ACC112 (cell line): ENCODE data around the gene C5orf15.

ENCODE experiments used
- H2AFZ ChIP-seq: fragments of 200-600 bp; sonication (generic); one replicate; pipeline ENCODE4 v1.6.0; 2017; ENCODE audit warnings: antibody characterized with exemption, low read length; ENCODE audit not compliant: unreplicated experiment
- H3K27ac ChIP-seq: fragments of 200-600 bp; sonication (generic); 2 replicates; pipeline ENCODE4 v1.5.1; 2014; ENCODE audit warnings: low read depth, mild to moderate bottlenecking, antibody characterized with exemption, low read length, moderate library complexity
- H3K27me3 ChIP-seq: fragments of 200-600 bp; sonication (generic); 2 replicates; pipeline ENCODE4 v1.6.1; 2014; ENCODE audit warnings: mild to moderate bottlenecking, antibody characterized with exemption, low read length, moderate library complexity, mixed read lengths; ENCODE audit not compliant: insufficient read depth
- H3K36me3 ChIP-seq: fragments of 200-600 bp; sonication (generic); 2 replicates; pipeline ENCODE4 v1.6.1; 2016; ENCODE audit warnings: mild to moderate bottlenecking, antibody characterized with exemption, low read length, moderate library complexity, mixed read lengths; ENCODE audit not compliant: insufficient read depth
- H3K4me1 ChIP-seq: fragments of 200-600 bp; sonication (generic); one replicate; pipeline ENCODE4 v1.6.1; 2016; ENCODE audit warnings: low read length, mixed read lengths; ENCODE audit not compliant: insufficient read depth, unreplicated experiment, control insufficient read depth
- H3K4me3 ChIP-seq: fragments of 200-600 bp; sonication (generic); 2 replicates; pipeline ENCODE4 v1.5.1; 2014; ENCODE audit warnings: mild to moderate bottlenecking, low read depth, low read length
- H3K79me2 ChIP-seq: fragments of 200-600 bp; sonication (generic); one replicate; pipeline ENCODE4 v1.6.0; 2016; ENCODE audit warnings: low read length; ENCODE audit not compliant: control insufficient read depth, unreplicated experiment, insufficient read depth

Gene C5orf15

GRCh38 chr5:134001938-134002731, 33.7 kb upstream of the C5orf15 start:
- Histone ChIP-seq H3K4me1 (peaks cover 38% of the 10 kb centered on the region), H3K79me2 (peaks cover 80% of the 10 kb centered on the region), H3K27ac (no peak overlapping the region), H3K4me3 (peak overlapping the region; percentile 97), H2AFZ (no peak overlapping the region), H3K36me3 (peaks cover 5% of the 10 kb centered on the region; the same call in 1 of the 2 replicates), H3K27me3 (no peaks in the 10 kb centered on the region)

DNA sequence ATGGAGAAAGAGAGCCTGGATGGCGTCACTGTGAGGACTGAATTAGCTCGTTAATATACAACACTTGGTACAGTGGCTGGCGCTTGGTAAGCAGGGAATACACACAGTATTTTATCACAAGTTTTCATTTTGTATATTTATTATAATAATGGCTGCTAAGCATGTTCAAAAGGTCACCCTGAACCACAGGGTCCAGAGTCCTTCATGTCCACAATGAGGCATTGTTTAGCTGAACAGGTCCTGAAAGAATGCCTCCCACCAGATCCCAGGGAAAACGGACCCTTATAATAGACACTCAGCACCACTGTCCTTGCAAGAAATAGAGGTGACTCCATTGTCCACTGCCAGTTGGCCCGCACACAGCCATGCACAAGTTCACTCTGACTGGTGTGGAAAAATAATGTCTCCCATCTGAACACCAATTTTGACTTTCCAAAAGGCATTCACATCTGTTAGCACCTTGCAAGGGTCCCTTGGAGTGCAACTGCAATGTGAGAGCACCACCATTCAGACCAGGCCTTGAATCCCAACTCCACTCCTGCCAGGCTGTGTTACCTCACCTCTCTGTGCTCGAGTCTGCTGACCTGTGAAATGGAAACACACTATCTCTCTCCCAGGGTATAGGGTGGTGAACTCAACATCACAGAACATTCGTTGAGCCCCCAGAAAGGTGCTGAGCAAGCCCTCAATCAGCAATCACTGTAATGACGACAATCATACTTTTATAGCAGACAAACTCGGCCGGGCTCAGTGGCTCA, 32.5 kb upstream of the C5orf15 start:
- H2AFZ ChIP-seq: no peak overlapping the region
- H3K4me1 ChIP-seq: peaks cover 47% of the 10 kb centered on the region
- peaks cover 88% of the 10 kb centered on the region for H3K79me2 ChIP-seq
- no peak overlapping the region for H3K27ac ChIP-seq
- no peak overlapping the region for H3K4me3 ChIP-seq
- peaks cover 5% of the 10 kb centered on the region; the same call in 1 of the 2 replicates for H3K36me3 ChIP-seq
- no peaks in the 10 kb centered on the region for H3K27me3 ChIP-seq

- Histone ChIP-seq H3K79me2 (peaks cover 91% of the 10 kb centered on the region), H2AFZ (no peak overlapping the region), H3K27ac (no peak overlapping the region), H3K27me3 (no peaks in the 10 kb centered on the region), H3K4me3 (no peak overlapping the region), H3K4me1 (peaks cover 51% of the 10 kb centered on the region), H3K36me3 (peaks cover 5% of the 10 kb centered on the region; the same call in 1 of the 2 replicates)
These were observed 31.7 kb upstream of the C5orf15 start for GRCh38 chr5:134000091-134000511.

DNA sequence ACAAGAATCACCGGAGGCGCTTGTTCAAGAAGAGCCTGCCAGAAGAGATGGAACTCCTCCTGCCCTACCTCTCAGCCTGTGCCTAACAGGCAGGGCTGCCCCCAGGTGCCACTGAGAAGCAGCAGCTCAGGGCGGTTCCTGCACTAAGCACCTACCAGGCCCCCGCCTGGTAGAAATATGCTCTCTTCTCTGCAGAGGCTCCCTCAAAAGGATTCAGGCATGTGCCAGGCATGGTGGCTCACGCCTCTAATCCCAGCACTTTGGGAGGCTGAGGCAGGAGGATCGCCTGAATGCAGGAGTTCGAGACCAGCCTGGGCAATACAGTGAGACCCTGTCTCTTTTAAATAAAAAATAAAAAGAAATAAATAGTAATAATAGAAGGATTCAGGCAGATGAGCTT, 30.4 kb upstream of the C5orf15 start:
- peaks cover 97% of the 10 kb centered on the region for H3K79me2 ChIP-seq
- peaks cover 64% of the 10 kb centered on the region for H3K4me1 ChIP-seq
- H3K36me3 ChIP-seq: peaks cover 5% of the 10 kb centered on the region; the same call in 1 of the 2 replicates
- H3K4me3 ChIP-seq: no peak overlapping the region
- H3K27ac ChIP-seq: no peak overlapping the region
- no peak overlapping the region for H2AFZ ChIP-seq
- no peaks in the 10 kb centered on the region for H3K27me3 ChIP-seq

GRCh38 chr5:133998042-133998441, 29.6 kb upstream of the C5orf15 start:
- Histone ChIP-seq H3K27me3 (no peaks in the 10 kb centered on the region), H3K4me1 (peaks cover 71% of the 10 kb centered on the region), H3K36me3 (peaks cover 5% of the 10 kb centered on the region; the same call in 1 of the 2 replicates), H3K79me2 (peaks cover 97% of the 10 kb centered on the region), H2AFZ (no peak overlapping the region), H3K27ac (no peak overlapping the region), H3K4me3 (no peak overlapping the region)

DNA sequence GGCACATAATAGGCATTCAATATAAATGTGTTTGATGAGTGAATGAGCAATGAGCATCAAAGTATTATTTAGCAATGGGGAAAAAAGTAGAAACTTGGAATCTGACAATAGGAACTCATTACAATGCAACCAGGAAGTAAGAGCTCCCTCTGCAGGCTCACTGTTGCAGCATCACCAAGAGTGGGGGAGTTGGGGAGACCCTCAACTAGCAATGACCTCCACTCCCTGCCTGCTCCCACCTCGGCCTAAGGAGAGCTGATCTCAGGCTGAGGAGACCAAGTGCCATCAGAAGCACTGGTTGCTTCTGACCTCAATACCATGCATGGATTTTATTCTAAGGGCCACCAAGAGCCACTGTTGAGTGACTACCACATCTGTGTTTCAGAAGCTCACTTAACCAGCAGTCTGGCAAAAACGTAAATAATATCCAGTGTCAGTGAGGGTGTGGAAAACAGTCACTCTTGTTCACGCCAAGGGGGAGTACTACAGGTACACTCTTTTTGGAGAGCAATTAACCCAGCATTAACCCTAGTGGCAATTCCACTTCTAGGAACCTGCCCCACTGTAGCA, 28.3 kb upstream of the C5orf15 start:
- Histone ChIP-seq H3K27me3 (no peaks in the 10 kb centered on the region), H3K4me3 (no peak overlapping the region), H3K27ac (no peak overlapping the region), H3K79me2 (peaks cover 95% of the 10 kb centered on the region), H2AFZ (no peak overlapping the region), H3K4me1 (peaks cover 67% of the 10 kb centered on the region), H3K36me3 (peaks cover 5% of the 10 kb centered on the region; the same call in 1 of the 2 replicates)

DNA sequence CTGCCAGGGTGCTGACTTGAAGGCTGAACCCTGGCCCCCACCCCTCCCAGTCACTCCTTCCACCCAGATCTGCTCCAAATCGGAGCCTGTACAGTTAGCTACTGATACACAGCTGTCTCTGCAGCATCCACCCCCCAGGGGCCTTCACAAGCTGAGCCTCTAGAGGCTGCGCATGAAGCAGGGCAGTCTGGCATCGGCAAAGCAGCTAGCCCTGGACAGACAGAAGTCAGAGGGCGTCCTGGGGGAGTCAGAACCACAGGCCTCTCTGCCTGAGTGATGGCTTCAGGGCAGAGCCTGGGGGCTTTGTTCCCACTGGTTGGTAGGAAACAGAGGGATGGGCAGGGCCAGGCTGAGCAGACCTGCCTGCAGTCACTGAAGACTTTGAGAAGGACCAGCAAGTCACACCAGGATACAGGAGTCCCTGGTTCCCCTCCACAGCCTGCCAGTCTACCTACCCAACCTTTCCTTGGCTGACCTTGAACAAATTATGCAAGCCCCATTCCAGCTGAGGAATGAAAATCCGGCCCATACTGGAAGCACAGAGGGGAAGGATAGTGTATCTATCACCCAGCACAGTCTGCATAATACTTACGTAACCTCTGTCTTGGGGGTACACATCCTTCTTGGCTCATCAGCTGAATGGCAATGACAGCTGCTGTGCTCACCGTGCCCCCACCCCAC, 27.6 kb upstream of the C5orf15 start:
- peaks cover 63% of the 10 kb centered on the region for H3K4me1 ChIP-seq
- H3K36me3 ChIP-seq: peaks cover 6% of the 10 kb centered on the region; the same call in 1 of the 2 replicates
- no peak overlapping the region for H2AFZ ChIP-seq
- no peak overlapping the region for H3K27ac ChIP-seq
- no peak overlapping the region for H3K4me3 ChIP-seq
- H3K79me2 ChIP-seq: peaks cover 95% of the 10 kb centered on the region
- H3K27me3 ChIP-seq: no peaks in the 10 kb centered on the region

DNA sequence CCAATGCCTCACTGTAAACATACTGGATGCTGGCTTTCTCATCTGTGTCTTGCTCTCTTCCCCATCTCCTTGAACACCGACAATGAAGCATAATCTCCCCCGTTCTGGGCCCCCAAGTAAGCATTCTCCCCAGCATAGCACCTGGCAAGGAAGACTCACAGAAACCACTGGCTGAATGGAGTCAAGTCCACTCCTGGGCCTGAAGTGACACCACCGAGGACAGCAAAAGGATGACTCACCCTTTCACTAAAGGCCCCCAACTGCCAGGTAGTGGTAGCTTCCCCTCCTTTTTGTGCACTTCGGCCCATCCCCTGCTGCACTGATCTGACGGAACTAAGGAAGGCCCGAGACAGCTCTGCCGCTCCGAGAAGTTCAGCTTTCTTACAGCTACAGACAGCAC, 26.9 kb upstream of the C5orf15 start:
- Histone ChIP-seq H3K4me3 (no peak overlapping the region), H2AFZ (no peak overlapping the region), H3K27me3 (no peaks in the 10 kb centered on the region), H3K79me2 (peaks cover 95% of the 10 kb centered on the region), H3K36me3 (peaks cover 6% of the 10 kb centered on the region; the same call in 1 of the 2 replicates), H3K27ac (no peak overlapping the region), H3K4me1 (peaks cover 60% of the 10 kb centered on the region)

DNA sequence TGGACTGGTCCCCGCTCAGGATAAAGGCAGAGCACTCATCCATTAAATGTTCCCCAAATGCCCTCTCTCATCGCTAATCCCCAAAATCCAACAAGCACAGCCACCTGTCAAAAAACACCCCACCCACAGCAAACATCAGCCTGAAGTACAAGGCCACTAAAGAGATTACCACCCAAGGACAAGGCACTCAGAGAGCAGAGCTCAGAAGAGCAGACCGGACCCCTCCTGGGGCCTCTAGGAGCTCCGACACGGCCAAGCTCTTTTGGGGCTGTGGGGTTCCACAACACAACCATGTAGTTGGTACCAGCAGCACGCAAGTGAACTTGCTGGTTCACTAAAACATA, 26.5 kb upstream of the C5orf15 start:
- no peak overlapping the region for H3K27ac ChIP-seq
- no peaks in the 10 kb centered on the region for H3K27me3 ChIP-seq
- H2AFZ ChIP-seq: no peak overlapping the region
- peaks cover 10% of the 10 kb centered on the region; the same call in 1 of the 2 replicates for H3K36me3 ChIP-seq
- H3K79me2 ChIP-seq: peaks cover 95% of the 10 kb centered on the region
- H3K4me3 ChIP-seq: no peak overlapping the region
- peaks cover 56% of the 10 kb centered on the region for H3K4me1 ChIP-seq

GRCh38 chr5:133994297-133994989, 26.0 kb upstream of the C5orf15 start:
- Histone ChIP-seq H3K27ac (0 out of 2 replicates have a peak overlapping the region, but pooled peaks have one; percentile 6), H3K36me3 (peaks cover 10% of the 10 kb centered on the region; the same call in 1 of the 2 replicates)

More at GRCh38 chr5:133994297-133994989, 26.0 kb upstream of the C5orf15 start:
- no peak overlapping the region for H2AFZ ChIP-seq
- H3K79me2 ChIP-seq: peaks cover 95% of the 10 kb centered on the region
- peaks cover 51% of the 10 kb centered on the region for H3K4me1 ChIP-seq
- no peak overlapping the region for H3K4me3 ChIP-seq
- H3K27me3 ChIP-seq: no peaks in the 10 kb centered on the region
